H1 (cell line): Measurements from ENCODE around the gene ZNF672. TPM values are rescaled to one million over a fixed set of nuclear protein-coding genes. Genes with fewer than 3 reads are reported as not detected.

ENCODE experiments used
- ASH2L ChIP-seq: fragments of 200-600, 300-600 bp; sonication (generic); IDR thresholded peaks from one replicate; pipeline ENCODE4 v1.7.1; 2017; ENCODE audit warnings: low read length
- BACH1 ChIP-seq: IDR thresholded peaks from 2 replicates; pipeline ENCODE4 v1.6.1; 2012; ENCODE audit warnings: low read length, improper control_type of control experiment
- CBX5 ChIP-seq: fragments of 300-800, 300-1000 bp; sonication (generic); IDR thresholded peaks from 2 replicates; pipeline ENCODE4 v1.7.1; 2016; ENCODE audit warnings: antibody characterized with exemption, low read length, low read depth
- CEBPB ChIP-seq: IDR thresholded peaks from 2 replicates; pipeline ENCODE4 v1.6.1; 2012; ENCODE audit warnings: low read depth, low read length
- CHD2 ChIP-seq: IDR thresholded peaks from 2 replicates; pipeline ENCODE4 v1.6.1; 2012; ENCODE audit warnings: low read length, improper control_type of control experiment
- CTBP2 ChIP-seq: IDR thresholded peaks from 2 replicates; pipeline ENCODE4 v1.7.0; 2011; ENCODE audit warnings: borderline replicate concordance, mild to moderate bottlenecking, moderate library complexity, mixed read lengths, low read length; ENCODE audit not compliant: insufficient read depth, insufficient read length
- EGR1 ChIP-seq: IDR thresholded peaks from 2 replicates; pipeline ENCODE4 v1.6.1; 2011; ENCODE audit warnings: low read depth, low read length, borderline replicate concordance
- GABPA ChIP-seq: IDR thresholded peaks from 2 replicates; pipeline ENCODE4 v1.6.1; 2011; ENCODE audit warnings: mild to moderate bottlenecking, low read length, moderate library complexity, borderline replicate concordance; ENCODE audit not compliant: insufficient read depth
- HDAC6 ChIP-seq: IDR thresholded peaks from one replicate; pipeline ENCODE4 v1.7.1; 2012; ENCODE audit warnings: low read depth, mild to moderate bottlenecking, inconsistent platforms, low read length, moderate library complexity
- MAFK ChIP-seq: IDR thresholded peaks from 2 replicates; pipeline ENCODE4 v1.6.1; 2012; ENCODE audit warnings: low read depth, mild to moderate bottlenecking, improper control_type of control experiment, low read length
- POLR2A ChIP-seq, 2 experiments: IDR thresholded peaks; 1 replicate in 1 of 2; 2 replicates in 1 of 2; pipeline ENCODE4 v1.6.1; 2011; ENCODE audit warnings: low read depth in 2 of 2, low read length in 2 of 2, mild to moderate bottlenecking in 2 of 2; ENCODE audit errors: control extremely low read depth in 1 of 2
- POU5F1 ChIP-seq: IDR thresholded peaks from 2 replicates; pipeline ENCODE4 v1.6.1; 2011; ENCODE audit warnings: low read depth, mild to moderate bottlenecking, low read length, moderate library complexity
- RAD21 ChIP-seq, 2 experiments: IDR thresholded peaks in 1 of 2; conservative IDR thresholded peaks in 1 of 2; 2 replicates each; pipeline ENCODE4 v1.6.1; 2011; ENCODE audit warnings: low read depth in 2 of 2, low read length in 2 of 2, improper control_type of control experiment in 1 of 2, inconsistent platforms in 1 of 2, mild to moderate bottlenecking in 1 of 2, moderate library complexity in 1 of 2
- RXRA ChIP-seq: IDR thresholded peaks from 2 replicates; pipeline ENCODE4 v1.6.1; 2011; ENCODE audit warnings: low read depth, mild to moderate bottlenecking, low read length, moderate library complexity; ENCODE audit not compliant: insufficient read depth
- SAP30 ChIP-seq: fragments of 300-600 bp; sonication (generic); IDR thresholded peaks from 2 replicates; pipeline ENCODE4 v1.7.1; 2012; ENCODE audit warnings: low read length, moderate library complexity, mild to moderate bottlenecking, inconsistent platforms; ENCODE audit not compliant: insufficient read depth, insufficient replicate concordance
- SP2 ChIP-seq: IDR thresholded peaks from 2 replicates; pipeline ENCODE4 v1.6.1; 2012; ENCODE audit warnings: mild to moderate bottlenecking, low read length, inconsistent platforms
- TAF1 ChIP-seq: IDR thresholded peaks from 2 replicates; pipeline ENCODE4 v1.6.1; 2011; ENCODE audit warnings: mild to moderate bottlenecking, low read depth, low read length
- YY1 ChIP-seq: IDR thresholded peaks from 2 replicates; pipeline ENCODE4 v1.6.1; 2011; ENCODE audit warnings: low read depth, mild to moderate bottlenecking, low read length
- polyA plus RNA-seq, 7 experiments: library from polyadenylated mRNA; depleted of rRNA in 3 of 7; stranded (reverse) in 5 of 7; unstranded in 2 of 7; fragments of >200 nt in 5 of 7; fragments of 200-250 nt in 2 of 7; gene quantifications; 1 replicate in 5 of 7; 2 replicates in 1 of 7; 4 replicates in 1 of 7; pipeline versions ENCODE4 v1.2.1 to v1.2.3, GENCODE V29; 2011 to 2013; ENCODE audit warnings: missing spikeins in 2 of 7, mixed read lengths in 2 of 7
- total RNA-seq: library from RNA; stranded (reverse); fragmentation: NEBNext Ultra II Directional; extraction: Animal tissue kit (Norgen Biotek cat#: 25700); gene quantifications from 2 replicates; pipeline ENCODE4 v1.2.1, GENCODE V29; 2021

ZNF672 gene
- total and polyA plus RNA-seq, 2 of the 8 experiments (the other 6 are each of a cell fraction or from before 2014, with no cell fraction given), result 30.7 to 40.4 TPM

DNA sequence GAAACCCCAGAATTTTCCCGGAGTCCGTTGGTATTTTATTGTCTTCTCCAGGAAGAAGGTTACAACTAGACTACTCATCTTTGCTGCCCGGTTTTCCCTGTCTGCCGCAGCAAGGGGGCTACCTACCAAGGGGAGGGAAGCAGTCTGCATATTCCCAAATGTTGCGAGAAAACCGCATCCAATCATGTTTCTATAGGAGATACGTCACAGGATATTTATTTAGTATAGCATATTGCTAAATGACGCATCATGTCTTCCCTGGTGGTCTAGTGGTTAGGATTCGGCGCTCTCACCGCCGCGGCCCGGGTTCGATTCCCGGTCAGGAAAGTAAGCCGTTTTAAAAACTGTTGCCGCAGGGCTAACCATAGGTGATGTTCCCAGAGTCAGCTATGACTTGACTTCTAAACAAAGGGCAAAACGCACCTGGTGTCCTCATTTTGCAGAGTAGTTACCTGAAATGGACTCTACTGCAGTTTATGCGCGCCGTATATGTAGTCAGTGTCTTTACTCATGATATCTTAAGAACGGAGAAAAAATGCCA, 36.0 kb downstream of the ZNF672 start (continued):
- 0 out of 2 replicates have a peak, but pooled peaks have one; percentile 15 for TF ChIP-seq TAF1
- TF ChIP-seq POU5F1, result peak; percentile 27; the same call in 1 of the 2 replicates
- TF ChIP-seq RAD21 (IDR thresholded peaks at IDR 0.05 in 1 of 2, conservative IDR thresholded peaks at IDR 0.05 in 1 of 2; ENCODE audit: low read depth in 2 of 2, low read length in 2 of 2), result no peak
- 0 out of 2 replicates have a peak, but pooled peaks have one; percentile 39 for TF ChIP-seq CEBPB
- no peak for TF ChIP-seq EGR1
- no peak for TF ChIP-seq HDAC6
- no peak for TF ChIP-seq CBX5
- 0 out of 2 replicates have a peak, but pooled peaks have one; percentile 16 for TF ChIP-seq YY1
- TF ChIP-seq SP2, result no peak
- TF ChIP-seq BACH1, result 0 out of 2 replicates have a peak, but pooled peaks have one; percentile 1
- no peak for TF ChIP-seq SAP30
- TF ChIP-seq GABPA, result no peak
- TF ChIP-seq CHD2, result no peak; the same call in 1 of the 2 replicates
- TF ChIP-seq ASH2L, result peak; percentile 96
- TF ChIP-seq POLR2A (IDR thresholded peaks at IDR 0.05; ENCODE audit: control extremely low read depth in 1 of 2, low read depth in 2 of 2, low read length in 2 of 2), result no peak
- TF ChIP-seq CTBP2, result no peak
- no peak for TF ChIP-seq RXRA
- TF ChIP-seq MAFK, result peak; percentile 74; the same call in 1 of the 2 replicates
- TF ChIP-seq, all 59 proteins: peak for 16
